Measurements from ENCODE around the gene PHKA2.

The PHKA2 gene

GRCh38 chrX:18889346-18890048 is 94.4 kb downstream of the PHKA2 start:
- Histone ChIP-seq H2AFZ (ENCODE audit: low read depth) (no peak overlapping the region), H3K27me3 (ENCODE audit: insufficient read depth, low read depth) (no peaks in the 10 kb centered on the region), H3K4me3 (IDR thresholded peaks at IDR 0.05; ENCODE audit: insufficient read depth, low read depth, low read length) (no peak overlapping the region), H3K79me2 (ENCODE audit: insufficient read depth, low read depth) (no peaks in the 10 kb centered on the region), H3K4me2 (no peak overlapping the region), H4K20me1 (ENCODE audit: insufficient read depth) (no peaks in the 10 kb centered on the region), H3K27ac (no peak overlapping the region), H3K9ac (no peak overlapping the region), H3K4me1 (ENCODE audit: low read depth, poor library complexity, severe bottlenecking) (no peaks in the 10 kb centered on the region), H3K36me3 (ENCODE audit: insufficient read depth) (no peaks in the 10 kb centered on the region)
- no peak for TF ChIP-seq CTCF (conservative IDR thresholded peaks at IDR 0.05; ENCODE audit: low read depth, low read length)

GRCh38 chrX:18888281-18888680 is 95.6 kb downstream of the PHKA2 start:
- no peaks in the 10 kb centered on the region for H3K36me3 ChIP-seq (ENCODE audit: insufficient read depth)
- H3K79me2 ChIP-seq (ENCODE audit: insufficient read depth, low read depth): no peaks in the 10 kb centered on the region
- no peak overlapping the region for H3K9ac ChIP-seq
- no peak overlapping the region for H3K4me3 ChIP-seq (IDR thresholded peaks at IDR 0.05; ENCODE audit: insufficient read depth, low read depth, low read length)
- no peaks in the 10 kb centered on the region for H4K20me1 ChIP-seq (ENCODE audit: insufficient read depth)
- no peaks in the 10 kb centered on the region for H3K27me3 ChIP-seq (ENCODE audit: insufficient read depth, low read depth)
- H3K27ac ChIP-seq: no peak overlapping the region
- H3K4me1 ChIP-seq (ENCODE audit: low read depth, poor library complexity, severe bottlenecking): no peaks in the 10 kb centered on the region
- H3K4me2 ChIP-seq: no peak overlapping the region
- H2AFZ ChIP-seq (ENCODE audit: low read depth): no peak overlapping the region
- TF ChIP-seq CTCF (conservative IDR thresholded peaks at IDR 0.05; ENCODE audit: low read depth, low read length): no peak

GRCh38 chrX:18887825-18888212 is 96.1 kb downstream of the PHKA2 start:
- TF ChIP-seq CTCF (conservative IDR thresholded peaks at IDR 0.05; ENCODE audit: low read depth, low read length): no peak
- Histone ChIP-seq H4K20me1 (ENCODE audit: insufficient read depth) (no peaks in the 10 kb centered on the region), H3K4me3 (IDR thresholded peaks at IDR 0.05; ENCODE audit: insufficient read depth, low read depth, low read length) (no peak overlapping the region), H3K79me2 (ENCODE audit: insufficient read depth, low read depth) (no peaks in the 10 kb centered on the region), H3K4me1 (ENCODE audit: low read depth, poor library complexity, severe bottlenecking) (no peaks in the 10 kb centered on the region), H2AFZ (ENCODE audit: low read depth) (no peak overlapping the region), H3K36me3 (ENCODE audit: insufficient read depth) (no peaks in the 10 kb centered on the region), H3K27me3 (ENCODE audit: insufficient read depth, low read depth) (no peaks in the 10 kb centered on the region), H3K9ac (no peak overlapping the region), H3K4me2 (no peak overlapping the region), H3K27ac (no peak overlapping the region)

GRCh38 chrX:18887177-18887824 is 96.6 kb downstream of the PHKA2 start:
- Histone ChIP-seq H3K4me3 (IDR thresholded peaks at IDR 0.05; ENCODE audit: insufficient read depth, low read depth, low read length) (no peak overlapping the region), H3K79me2 (ENCODE audit: insufficient read depth, low read depth) (no peaks in the 10 kb centered on the region), H2AFZ (ENCODE audit: low read depth) (no peak overlapping the region; the same call in 1 of the 2 replicates), H3K27ac (no peak overlapping the region), H3K36me3 (ENCODE audit: insufficient read depth) (no peaks in the 10 kb centered on the region), H3K27me3 (ENCODE audit: insufficient read depth, low read depth) (no peaks in the 10 kb centered on the region), H4K20me1 (ENCODE audit: insufficient read depth) (no peaks in the 10 kb centered on the region), H3K4me1 (ENCODE audit: low read depth, poor library complexity, severe bottlenecking) (no peaks in the 10 kb centered on the region), H3K4me2 (no peak overlapping the region), H3K9ac (no peak overlapping the region)
- no peak for TF ChIP-seq CTCF (conservative IDR thresholded peaks at IDR 0.05; ENCODE audit: low read depth, low read length)
